ENCODE data around the gene TMEM63C. TPM values are rescaled to one million over a fixed set of nuclear protein-coding genes. Genes with fewer than 3 reads are reported as not detected.

TMEM63C gene
- total RNA-seq (2021; ENCODE audit: unreplicated experiment) = 5.7 TPM
- 4.9 and 5.4 TPM in 2 replicates for polyA plus RNA-seq (2012)
- percentile 39 among the genes with signal in this experiment for Bru-seq, nascent RNA
- percentile 49 among the genes with signal in this experiment for BruChase-seq, experiment 1, labeled RNA remaining after a 6-hour chase
- BruChase-seq, experiment 2, labeled RNA remaining after a 2-hour chase = percentile 47 among the genes with signal in this experiment
- long read RNA-seq, partial matches to known transcripts = 0 of 4 reads
- long read RNA-seq, other reads (novel, unspliced or antisense) = 4 of 4 reads

- POLR2A ChIA-PET = interaction anchor here (0.6 to 2.0 kb wide), 5 partner anchors 9 to 326 kb away, joined by 3 to 6 read pairs (median 4); partner anchors contain the start of genes GSTZ1 and POMT2
- RAD21 ChIA-PET (ENCODE audit: low non-redundant PET in 1 of 2, low total read pairs in 2 of 2, uncharacterized antibody in 2 of 2, unreplicated experiment in 2 of 2) = no interaction called here
- Histone ChIP-seq H3K4me3 (replicated peaks in 1 of 2; ENCODE audit: low read depth in 1 of 2, low read length in 2 of 2) (peak within 1 kb of the TSS; percentile 66 to 68), H3K9me2 (ENCODE audit: insufficient read depth) (no peaks in the 10 kb centered on the region), H3K9me3 (ENCODE audit: control insufficient read depth in 1 of 2, insufficient read depth in 1 of 2, low read depth in 1 of 2, low read length in 2 of 2) (no peaks in the 10 kb centered on the region), H3K4me1 (ENCODE audit: control insufficient read depth in 1 of 2, insufficient read depth in 2 of 2, low read length in 2 of 2) (peaks cover 12 to 50% of the 10 kb centered on the region in 2 experiments), H3K79me2 (ENCODE audit: insufficient read depth, low read length) (no peaks in the 10 kb centered on the region), H3K27me3 (ENCODE audit: insufficient read depth, low read length) (no peaks in the 10 kb centered on the region), H3K4me2 (ENCODE audit: low read length) (peak within 1 kb of the TSS; percentile 90), H3K27ac (ENCODE audit: low read depth, low read length) (peak within 1 kb of the TSS; percentile 64), H2AFZ (ENCODE audit: low read depth, low read length, poor library complexity, severe bottlenecking) (peak within 1 kb of the TSS; percentile 93), H3K36me3 (ENCODE audit: control insufficient read depth in 1 of 2, insufficient read depth in 2 of 2, low read length in 2 of 2) (no peaks in the 10 kb centered on the region), H4K20me1 (ENCODE audit: insufficient read depth) (no peaks in the 10 kb centered on the region), H3K9ac (ENCODE audit: low read length) (peak within 1 kb of the TSS; percentile 66)
- CTCF ChIA-PET = interaction anchor here (0.9 to 2.1 kb wide), 5 partner anchors 28 to 309 kb away, joined by 4 to 23 read pairs (median 5); partner anchors contain the start of genes GSTZ1 and POMT2
- DNase-seq (ENCODE audit: low read depth, low spot score) = peak; percentile 93
- no TSS peak for BruUV-seq (replicated peaks)
- peak; percentile 93 for ATAC-seq
- peak; percentile 64 for TF ChIP-seq EGR1 (IDR thresholded peaks at IDR 0.05; ENCODE audit: low read depth)
- no peak for TF ChIP-seq ZBTB33 (IDR thresholded peaks at IDR 0.05; ENCODE audit: extremely low read depth, insufficient replicate concordance, low read length)
- TF ChIP-seq ZNF274 (IDR thresholded peaks at IDR 0.05; ENCODE audit: low read depth, low read length) = no peak
- 0 out of 6 replicates have a peak, but pooled peaks of 1 of the 3 experiments have one; percentile 12 for TF ChIP-seq CTCF (IDR thresholded peaks at IDR 0.05 in 2 of 3, conservative IDR thresholded peaks at IDR 0.05 in 1 of 3; ENCODE audit: borderline replicate concordance in 1 of 3, insufficient read depth in 1 of 3, low read depth in 2 of 3, low read length in 2 of 3)
- TF ChIP-seq REST (IDR thresholded peaks at IDR 0.05; ENCODE audit: low read depth) = no peak
- peak; percentile 61 for TF ChIP-seq SP1 (IDR thresholded peaks at IDR 0.05; ENCODE audit: low read depth)
- TF ChIP-seq POLR2AphosphoS5 (IDR thresholded peaks at IDR 0.05; ENCODE audit: low read depth, low read length) = peak; percentile 60
- peak; percentile 60; the same call in 1 of the 2 replicates for TF ChIP-seq SIN3A (IDR thresholded peaks at IDR 0.05; ENCODE audit: low read depth)
- no peak for TF ChIP-seq CBX3 (IDR thresholded peaks at IDR 0.05; ENCODE audit: low read depth)
- no peak for TF ChIP-seq RAD21 (IDR thresholded peaks at IDR 0.05; ENCODE audit: low read depth)
- no peak for TF ChIP-seq ELF1 (IDR thresholded peaks at IDR 0.05; ENCODE audit: borderline replicate concordance, low read depth)
- peak; percentile 69 for TF ChIP-seq MAX (IDR thresholded peaks at IDR 0.05)
- no peak for TF ChIP-seq TCF7L2 (IDR thresholded peaks at IDR 0.05; ENCODE audit: borderline replicate concordance, extremely low read depth, insufficient read depth, insufficient read length)
- no peak for TF ChIP-seq FOSL1 (IDR thresholded peaks at IDR 0.05; ENCODE audit: low read depth)
- TF ChIP-seq YY1 (IDR thresholded peaks at IDR 0.05; ENCODE audit: extremely low read depth, insufficient replicate concordance, low read depth, low read length) = peak; percentile 50
- TF ChIP-seq JUND (IDR thresholded peaks at IDR 0.05) = no peak
- intact Hi-C loops (cut with micrococcal nuclease) = no loop called here
Observed at GRCh38 chr14:77181603-77182437, at the start of gene TMEM63C. TSS of gene TMEM63C (plus strand) at chr14:77181798. CDS start at chr14:77218814, 37,016 bp downstream.

Data from HCT116 (cell line).